GM19023 (cell line): ENCODE results near the gene ARID5B.

ENCODE experiments used
- ATAC-seq: cut with Tn5 transposase; IDR thresholded peaks from one replicate; pipeline ENCODE4 v1.9.1; 2021; ENCODE audit warnings: mild to moderate bottlenecking, moderate library complexity; ENCODE audit not compliant: unreplicated experiment

The ARID5B gene

DNA sequence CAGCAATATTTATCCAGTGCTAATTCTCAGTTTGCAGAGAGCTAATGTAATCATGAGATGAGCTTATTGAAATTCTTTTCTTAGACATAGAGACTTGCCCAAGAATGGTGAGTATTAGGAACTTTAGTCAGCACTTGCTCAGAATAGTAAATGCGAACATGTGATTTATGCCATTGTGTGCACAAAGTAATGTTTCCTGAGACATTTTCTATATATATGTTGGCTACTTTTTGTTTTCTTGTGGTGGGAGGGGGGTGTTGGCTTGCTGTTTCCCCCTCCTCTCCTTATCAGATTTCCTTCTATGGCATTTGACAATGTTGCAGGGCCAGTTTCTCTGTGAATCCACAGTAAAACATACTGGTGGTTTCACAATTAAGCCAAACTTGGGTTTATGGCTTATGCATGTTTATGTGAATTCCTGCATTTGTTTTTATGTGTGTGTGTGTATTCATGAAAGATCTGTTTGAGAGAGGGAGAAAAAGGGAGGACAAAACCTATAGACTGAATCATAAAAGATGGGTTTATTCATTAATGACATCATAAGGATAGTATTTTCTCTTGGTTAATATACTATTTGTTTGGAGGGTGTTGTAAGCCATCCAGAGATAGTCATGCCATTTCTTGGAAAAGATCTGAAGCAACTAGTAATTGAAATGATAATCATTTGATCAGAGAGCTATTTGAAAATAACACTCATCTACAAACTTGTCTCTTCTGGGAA lies 36.3 kb downstream of the ARID5B start:
- no peak for ATAC-seq

DNA sequence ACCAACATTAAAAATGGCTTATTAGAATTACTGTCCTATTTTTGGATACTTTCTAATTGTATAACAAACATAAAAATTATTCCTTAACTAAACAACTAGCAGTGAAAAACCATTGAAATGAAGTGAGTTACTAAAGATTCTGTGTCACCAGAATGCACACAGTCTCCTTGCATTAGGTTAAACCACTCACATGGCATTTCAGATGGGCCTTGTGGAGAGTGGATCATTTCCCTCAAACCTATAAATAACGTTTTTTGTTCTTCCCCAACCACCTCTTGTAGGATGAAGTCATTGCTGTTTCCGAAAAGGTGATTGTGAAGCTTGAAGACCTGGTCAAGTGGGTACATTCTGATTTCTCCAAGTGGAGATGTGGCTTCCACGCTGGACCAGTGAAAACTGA lies 38.4 kb downstream of the ARID5B start:
- ATAC-seq, result no peak

GRCh38 chr10:61941202-61941681 lies 39.7 kb downstream of the ARID5B start:
- no peak for ATAC-seq

DNA sequence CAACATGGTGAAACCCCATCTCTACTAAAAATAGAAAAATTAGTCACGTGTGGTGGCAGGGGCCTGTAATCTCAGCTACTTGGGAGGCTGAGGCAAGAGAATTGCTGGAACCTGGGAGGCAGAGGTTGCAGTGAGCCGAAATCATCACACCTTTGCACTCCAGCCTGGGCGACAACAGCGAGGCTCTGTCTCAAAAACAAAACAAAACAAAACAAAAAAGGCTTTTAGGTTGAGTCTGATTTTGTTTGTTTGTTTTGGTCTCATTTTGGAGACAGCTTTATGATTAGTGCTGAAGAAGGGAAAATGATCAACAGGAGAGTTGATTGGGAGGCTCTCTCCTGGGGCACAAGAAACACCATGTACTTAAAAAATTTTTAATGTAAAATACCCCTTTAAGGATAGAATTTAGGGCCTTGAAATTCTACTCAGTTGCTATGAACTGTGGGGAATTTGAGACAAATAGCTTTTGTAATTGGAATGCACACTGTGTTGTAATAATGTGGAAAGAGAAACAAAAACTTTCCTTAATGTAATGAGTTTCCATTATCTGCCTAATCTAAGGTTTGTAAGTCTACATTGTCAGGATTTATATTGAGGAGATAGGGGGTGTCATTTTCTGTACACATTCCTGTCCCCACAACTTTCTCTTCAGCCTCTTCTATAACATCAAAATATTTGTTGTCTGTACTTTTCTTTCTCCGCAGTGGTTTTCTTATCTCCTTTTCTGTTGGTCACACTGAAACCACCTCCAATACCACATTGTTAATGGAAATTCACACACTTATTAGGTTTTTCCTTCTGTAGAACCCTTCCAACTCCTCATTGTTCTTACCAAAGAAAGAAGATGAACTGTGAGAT lies 41.3 kb downstream of the ARID5B start:
- no peak for ATAC-seq

DNA sequence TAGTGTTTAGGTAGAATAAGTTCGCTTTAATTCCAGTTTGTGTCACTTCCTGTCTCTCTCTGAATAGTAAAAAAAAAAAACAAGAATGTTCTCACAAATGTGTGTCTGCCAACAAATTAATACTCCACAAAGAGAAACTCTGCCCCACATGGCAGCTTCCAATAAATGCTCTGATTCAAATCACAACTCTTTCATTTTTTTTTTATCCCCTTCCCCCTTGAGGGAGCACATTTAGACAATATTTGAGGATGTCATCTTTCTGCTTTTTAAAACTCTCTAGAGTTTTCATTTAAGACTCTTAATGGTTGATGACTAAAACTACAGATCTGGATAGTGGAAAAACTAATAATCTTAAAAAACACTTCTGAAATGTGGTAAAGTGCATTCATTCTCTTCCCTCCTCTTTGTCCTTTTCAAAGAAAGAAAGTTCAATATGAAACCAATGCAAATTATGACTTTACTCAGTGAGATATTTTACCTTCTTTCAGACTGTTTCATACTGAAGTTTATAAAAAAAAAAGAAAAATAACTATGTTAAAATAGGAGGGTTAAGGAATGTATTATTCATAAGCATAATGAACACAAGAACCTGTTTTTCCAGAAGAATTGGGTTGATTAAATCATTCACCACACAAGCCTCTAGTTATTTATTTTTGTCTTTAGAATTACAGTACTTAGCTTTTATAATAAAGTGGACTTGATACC lies 42.3 kb downstream of the ARID5B start:
- ATAC-seq, result no peak

- ATAC-seq, result no peak
Observed at GRCh38 chr10:61944410-61945147, 43.1 kb downstream of the ARID5B start.

GRCh38 chr10:61949687-61950086 lies 48.2 kb downstream of the ARID5B start:
- ATAC-seq, result no peak

- ATAC-seq, result no peak
Observed at GRCh38 chr10:61950449-61951143, 49.1 kb downstream of the ARID5B start.

DNA sequence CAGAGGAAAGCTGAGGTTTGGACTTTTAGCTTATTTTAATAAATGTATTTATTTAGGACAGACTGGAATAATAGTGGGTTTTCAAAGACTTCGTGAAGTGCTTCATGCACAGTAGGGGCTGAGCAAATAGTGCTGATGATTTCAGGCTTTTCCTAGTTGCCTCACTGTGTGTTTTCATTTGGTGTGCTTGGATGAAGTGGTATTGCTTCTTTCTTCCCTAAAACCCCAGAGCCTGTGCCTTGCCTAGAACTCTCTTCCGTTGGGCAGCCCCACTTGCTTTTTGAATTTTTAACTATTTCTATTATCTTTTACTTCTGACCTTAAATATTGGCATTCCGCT lies 49.6 kb downstream of the ARID5B start:
- ATAC-seq, result no peak

DNA sequence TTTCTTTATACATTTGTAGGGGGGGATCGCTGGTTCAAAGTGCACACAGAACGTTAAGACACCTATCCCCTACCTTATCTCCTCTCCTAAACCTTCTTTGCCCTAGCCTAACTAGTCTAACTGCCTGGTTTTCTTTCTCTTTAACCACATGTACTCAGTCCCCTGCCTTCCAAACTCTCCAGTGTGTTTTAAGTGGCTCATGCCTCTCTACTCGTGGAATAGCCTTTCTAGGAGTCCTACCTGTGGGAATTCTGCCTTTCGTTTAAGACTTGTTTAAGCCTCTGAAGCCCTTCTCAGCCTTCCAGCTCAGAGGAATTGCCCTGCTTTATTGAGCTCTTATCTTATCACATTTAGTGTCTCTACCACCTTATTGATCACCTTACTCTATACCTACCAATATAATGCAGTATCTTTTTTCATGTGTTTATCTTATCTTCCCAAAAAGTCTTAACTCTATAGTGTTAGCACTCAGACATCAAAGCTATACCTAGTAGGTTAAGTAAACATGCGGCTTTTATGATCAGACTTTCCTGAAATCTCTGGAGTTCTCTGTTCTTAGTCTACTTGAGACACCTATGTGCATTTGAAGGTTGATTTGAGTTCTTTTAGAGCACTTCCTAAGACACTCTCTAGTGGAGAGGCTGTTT lies 50.7 kb downstream of the ARID5B start:
- ATAC-seq, result no peak

DNA sequence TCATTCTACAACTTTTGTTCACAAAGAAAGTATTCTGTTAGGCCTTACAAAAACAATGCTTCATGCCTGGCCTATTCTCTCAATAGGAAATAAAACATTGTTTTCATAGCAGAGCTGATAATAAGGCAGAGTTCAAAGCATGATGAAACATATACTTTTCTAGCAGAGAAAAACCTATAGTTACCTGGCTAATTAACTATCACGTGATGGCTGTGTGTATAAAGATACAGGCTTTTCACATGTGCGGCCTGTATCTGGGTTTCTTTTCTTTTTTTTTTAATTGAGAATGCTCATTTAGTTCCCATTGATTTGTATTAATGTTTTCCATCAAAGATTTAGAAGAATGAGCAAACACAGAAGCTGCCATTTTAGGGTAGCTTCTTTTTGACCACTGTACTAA lies 51.7 kb downstream of the ARID5B start:
- ATAC-seq, result no peak

GRCh38 chr10:61957806-61958205 lies 56.3 kb downstream of the ARID5B start:
- no peak for ATAC-seq

DNA sequence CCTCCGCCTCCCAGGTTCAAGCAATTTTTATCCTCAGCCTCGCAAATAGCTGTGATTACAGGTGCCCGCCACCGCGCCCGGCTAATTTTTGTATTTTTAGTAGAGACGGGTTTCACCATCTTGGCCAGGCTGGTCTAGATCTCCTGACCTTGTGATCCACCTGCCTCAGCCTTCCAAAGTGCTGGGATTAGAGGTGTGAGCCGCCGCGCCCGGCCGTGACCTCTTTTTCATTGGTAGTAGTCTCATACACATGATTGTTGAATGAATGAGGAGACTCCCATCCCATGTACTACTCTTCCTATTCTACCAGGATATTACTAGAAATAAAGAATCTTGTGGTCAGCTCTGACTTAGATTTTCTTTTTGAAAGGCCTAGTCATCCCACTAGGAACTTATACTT lies 56.8 kb downstream of the ARID5B start:
- no peak for ATAC-seq

DNA sequence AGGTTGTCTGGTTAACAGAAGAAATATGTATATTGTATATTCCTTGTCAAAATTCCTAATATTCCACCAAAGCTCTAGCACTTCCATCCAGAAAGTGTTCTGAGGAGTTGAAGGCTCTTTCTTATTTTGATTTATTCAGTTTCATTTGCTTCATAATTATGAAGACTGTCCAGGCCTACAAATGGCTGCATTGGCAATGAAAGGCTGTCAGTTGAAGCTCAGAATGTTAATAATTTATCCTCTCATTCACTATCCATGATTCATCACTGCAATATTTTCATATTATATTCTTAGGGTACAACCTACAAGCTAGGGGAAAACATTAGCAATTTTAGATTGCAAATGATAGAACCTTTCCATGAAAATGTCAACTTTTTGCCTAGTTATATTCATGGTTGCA lies 57.3 kb downstream of the ARID5B start:
- no peak for ATAC-seq

- no peak for ATAC-seq
Observed at GRCh38 chr10:61959814-61960213, 58.3 kb downstream of the ARID5B start.

DNA sequence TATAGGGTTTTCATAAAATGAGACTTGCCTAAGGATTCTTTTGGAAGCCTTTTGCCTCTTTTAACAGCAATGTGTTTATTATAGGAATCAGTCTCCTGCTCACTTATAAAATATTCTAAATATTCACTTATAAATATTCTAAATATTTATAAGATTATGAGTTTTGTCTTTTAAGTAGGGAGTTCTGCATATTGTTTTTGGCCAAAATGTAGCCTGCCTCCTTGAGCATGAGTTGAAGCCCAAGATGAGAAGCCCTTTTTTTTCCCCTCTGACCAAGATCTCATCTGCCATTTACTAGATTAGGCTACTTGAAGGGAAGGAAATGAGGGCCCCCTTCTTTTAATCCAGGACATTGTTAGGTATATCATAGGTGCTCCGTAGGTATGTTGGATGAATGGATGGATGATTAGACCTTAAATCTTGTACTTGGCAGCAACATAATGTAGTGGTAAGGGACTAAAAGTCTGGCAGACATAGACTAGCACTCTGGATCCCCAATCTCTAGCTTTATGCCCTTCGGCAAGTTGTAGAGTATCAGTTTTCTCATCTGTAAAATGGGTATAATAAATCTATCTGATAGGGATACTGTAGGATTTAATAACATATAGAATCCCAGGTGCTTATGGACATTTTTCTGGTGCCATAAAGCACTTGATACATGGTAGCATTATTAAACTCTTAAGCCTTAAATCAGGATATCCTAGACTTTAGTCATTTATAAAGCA lies 59.1 kb downstream of the ARID5B start:
- no peak for ATAC-seq

DNA sequence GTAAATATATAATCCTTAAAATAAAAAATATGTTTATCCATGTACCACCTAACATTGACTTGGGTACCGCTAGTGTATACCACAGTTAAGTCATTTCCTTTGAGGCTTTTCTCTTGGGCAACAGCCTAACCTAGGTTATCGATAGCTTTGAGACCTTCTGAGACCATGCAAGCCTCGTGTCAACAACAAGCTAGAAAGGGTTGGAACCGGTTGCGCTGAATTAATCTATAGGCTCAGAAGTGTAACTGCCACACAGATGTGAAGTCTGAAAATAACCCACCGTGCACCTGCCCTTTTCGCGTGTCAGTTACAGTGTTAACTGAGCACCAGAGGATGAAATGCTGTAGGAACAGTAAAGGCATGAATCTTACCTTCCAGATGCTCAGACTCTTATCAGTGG lies 59.8 kb downstream of the ARID5B start:
- peak; percentile 71 for ATAC-seq

- no peak for ATAC-seq
Observed at GRCh38 chr10:61962971-61963370, 61.5 kb downstream of the ARID5B start.

DNA sequence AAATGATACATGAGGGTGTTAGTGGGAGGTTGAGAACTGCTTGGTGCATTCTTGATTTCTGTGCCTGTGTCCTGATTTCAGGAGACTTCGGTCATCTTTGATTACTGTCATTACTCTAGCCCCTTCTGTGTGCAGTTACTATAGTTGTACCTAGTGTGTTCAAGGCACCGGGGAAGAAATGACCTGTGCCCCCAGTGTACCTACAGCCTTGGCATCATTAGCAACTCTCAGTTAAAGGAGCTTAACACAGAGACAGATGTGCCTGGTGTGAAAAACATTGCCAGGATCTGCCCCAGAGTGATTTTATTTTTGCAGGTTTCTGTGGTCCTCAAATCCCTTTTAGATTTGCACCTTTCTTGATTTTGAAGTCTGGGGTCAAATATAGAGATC lies 62.2 kb downstream of the ARID5B start:
- no peak for ATAC-seq
